HTERT RPE-1 (cell line): ENCODE data around the gene RHOB.
"Not testable (repeated sequence)": the region's sequence is repeated elsewhere in the genome, so short reads cannot be mapped to it uniquely, and the experiment has no call there.

Source experiments
- in situ Hi-C: fragments of 300-500 bp; cut with MboI; formaldehyde crosslinking; loops from 4 replicates; pipeline ENCODE4 v1.14.3; 2020; ENCODE audit warnings: low sequenced_read_pairs

Gene RHOB

GRCh38 chr2:20451000-20451290 lies 4.1 kb downstream of the RHOB start:
- in situ Hi-C loops, result no loop called here

GRCh38 chr2:20451341-20451740 lies 4.5 kb downstream of the RHOB start:
- in situ Hi-C loops, result no loop called here

GRCh38 chr2:20451761-20452499 lies 5.1 kb downstream of the RHOB start:
- in situ Hi-C loops, result no loop called here

GRCh38 chr2:20452551-20452950 lies 5.7 kb downstream of the RHOB start:
- in situ Hi-C loops, result no loop called here

GRCh38 chr2:20453087-20453486 lies 6.2 kb downstream of the RHOB start:
- in situ Hi-C loops, result no loop called here

- in situ Hi-C loops, result no loop called here
Measured at GRCh38 chr2:20454036-20454981, 7.4 kb downstream of the RHOB start.

GRCh38 chr2:20455076-20455587 lies 8.3 kb downstream of the RHOB start:
- in situ Hi-C loops, result no loop called here

GRCh38 chr2:20456116-20456571 lies 9.3 kb downstream of the RHOB start:
- in situ Hi-C loops, result no loop called here

GRCh38 chr2:20456636-20457426 lies 10.0 kb downstream of the RHOB start:
- in situ Hi-C loops, result no loop called here

- in situ Hi-C loops, result no loop called here
Measured at GRCh38 chr2:20457661-20458630, 11.1 kb downstream of the RHOB start.

- in situ Hi-C loops, result not testable (repeated sequence)
Measured at GRCh38 chr2:20458737-20459484, 12.0 kb downstream of the RHOB start.

GRCh38 chr2:20465716-20466394 lies 19.0 kb downstream of the RHOB start:
- in situ Hi-C loops, result no loop called here

- in situ Hi-C loops, result no loop called here
Measured at GRCh38 chr2:20467789-20468548, 21.1 kb downstream of the RHOB start.

- in situ Hi-C loops, result no loop called here
Measured at GRCh38 chr2:20468549-20469500, 22.0 kb downstream of the RHOB start.

GRCh38 chr2:20469595-20469994 lies 22.7 kb downstream of the RHOB start:
- in situ Hi-C loops, result no loop called here

GRCh38 chr2:20470211-20470610 lies 23.3 kb downstream of the RHOB start:
- in situ Hi-C loops, result no loop called here

- in situ Hi-C loops, result no loop called here
Measured at GRCh38 chr2:20471148-20471547, 24.3 kb downstream of the RHOB start.
